HG03135 (cell line): ENCODE results near the gene MVP.
"Not testable (repeated sequence)": the region's sequence is repeated elsewhere in the genome, so short reads cannot be mapped to it uniquely, and the experiment has no call there.

Source experiments
- ATAC-seq: cut with Tn5 transposase; IDR thresholded peaks from one replicate; pipeline ENCODE4 v1.9.1; 2021; ENCODE audit warnings: mild to moderate bottlenecking, moderate library complexity; ENCODE audit not compliant: unreplicated experiment

The MVP gene

DNA sequence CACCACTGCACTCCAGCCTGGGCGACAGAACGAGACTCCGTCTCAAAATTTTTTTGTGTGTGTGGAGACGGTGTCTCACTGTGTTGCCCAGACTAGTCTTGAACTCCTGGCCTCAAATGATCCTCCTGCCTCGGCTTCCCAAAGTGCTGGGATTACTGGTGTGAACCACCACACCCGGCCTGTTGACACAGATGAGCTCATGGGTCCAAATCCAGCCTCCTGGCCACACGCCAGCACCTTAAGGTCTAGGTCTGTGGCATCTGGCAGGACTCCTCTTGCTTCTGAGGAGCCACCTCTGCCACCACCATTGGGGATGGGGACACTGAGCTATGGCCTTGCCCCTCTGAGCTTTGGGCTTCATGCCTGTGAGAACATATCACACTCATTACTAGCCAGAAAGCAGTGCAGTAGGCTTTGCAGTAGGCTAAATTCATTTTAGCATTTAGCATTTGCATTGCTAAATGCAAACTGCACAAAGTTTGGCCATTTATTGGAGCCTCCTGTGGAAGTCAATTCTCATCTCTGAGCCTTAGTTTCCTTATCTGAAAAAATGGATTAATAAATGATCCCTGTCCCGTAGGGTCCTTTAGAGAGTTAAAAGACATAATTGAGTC lies 48.2 kb downstream of the MVP start:
- ATAC-seq, result no peak

- not testable (repeated sequence) for ATAC-seq
Measured at GRCh38 chr16:29869067-29869466, 48.8 kb downstream of the MVP start.

DNA sequence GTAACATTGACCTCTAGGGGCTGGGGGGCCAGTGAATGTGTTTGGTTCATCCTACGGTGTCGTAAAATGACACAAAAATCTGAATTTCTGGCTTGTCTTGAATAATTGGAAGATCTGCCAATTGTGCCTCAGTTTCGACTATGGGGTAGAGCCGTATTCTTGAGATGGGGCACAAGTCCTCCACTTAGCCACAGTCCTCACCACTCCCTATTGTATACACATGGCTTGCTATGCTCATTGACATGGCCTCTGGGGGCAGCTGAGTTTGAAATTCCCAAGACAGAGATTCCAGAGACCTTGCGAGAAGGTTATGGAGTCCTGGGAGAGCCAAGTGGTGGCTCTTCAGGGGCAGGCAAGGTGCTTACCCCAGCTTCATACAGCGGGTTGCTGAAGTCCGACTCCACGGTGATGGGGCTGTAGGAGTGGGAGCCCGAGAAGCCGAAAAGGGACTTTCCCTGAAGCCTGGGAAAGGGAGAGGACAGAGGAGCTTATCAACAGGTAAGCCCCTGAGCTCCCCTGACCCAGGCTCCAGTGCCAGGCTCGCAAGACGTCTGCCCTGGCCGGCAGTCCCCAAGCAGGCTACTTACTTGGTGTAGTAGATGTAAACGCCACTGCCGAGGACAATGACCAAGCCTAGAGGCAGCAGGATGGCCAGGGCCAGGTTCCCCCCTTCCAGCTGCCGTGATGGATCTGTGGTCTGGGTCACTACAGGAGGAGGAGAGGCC lies 51.7 kb downstream of the MVP start:
- ATAC-seq, result no peak

DNA sequence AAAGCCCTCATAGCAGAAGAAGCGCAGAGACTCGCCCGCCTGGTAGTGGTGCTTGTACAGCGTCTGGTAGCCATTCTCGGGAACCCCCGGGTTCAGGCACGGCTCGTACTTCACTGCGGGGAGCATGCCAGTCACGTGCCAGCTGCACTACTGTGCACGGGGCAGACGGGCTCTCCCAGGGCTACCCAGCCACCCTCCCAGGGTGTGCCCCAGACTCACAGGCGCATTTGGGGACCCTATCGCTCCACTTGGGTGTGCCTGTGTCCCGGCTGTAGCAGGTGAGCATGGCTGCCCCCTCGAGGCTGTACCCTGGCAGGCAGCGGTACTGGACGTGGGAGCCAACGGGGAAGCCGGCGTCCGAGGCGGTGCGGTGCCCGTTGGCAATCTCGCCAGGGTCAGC lies 53.1 kb downstream of the MVP start:
- ATAC-seq, result no peak

GRCh38 chr16:29875206-29875605 lies 54.9 kb downstream of the MVP start:
- no peak for ATAC-seq

DNA sequence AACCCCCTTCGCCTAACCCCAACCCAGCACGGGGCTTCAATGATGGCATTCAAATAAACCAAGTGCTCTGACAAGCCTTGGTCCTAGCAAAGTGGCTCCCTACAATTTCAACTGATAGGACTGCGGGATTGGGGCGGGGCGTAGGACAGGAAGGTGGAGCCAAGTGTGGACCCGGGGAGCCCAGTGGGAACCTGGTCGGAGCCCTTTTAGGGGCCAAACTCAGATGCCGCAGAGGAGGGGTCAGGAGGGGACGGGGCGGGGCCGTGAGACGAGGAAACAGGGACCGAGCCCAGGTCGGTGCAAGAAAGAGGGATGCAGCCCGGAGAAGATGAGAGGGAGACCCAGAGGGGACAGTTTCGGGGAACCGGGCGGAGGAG lies 55.9 kb downstream of the MVP start:
- ATAC-seq, result no peak

DNA sequence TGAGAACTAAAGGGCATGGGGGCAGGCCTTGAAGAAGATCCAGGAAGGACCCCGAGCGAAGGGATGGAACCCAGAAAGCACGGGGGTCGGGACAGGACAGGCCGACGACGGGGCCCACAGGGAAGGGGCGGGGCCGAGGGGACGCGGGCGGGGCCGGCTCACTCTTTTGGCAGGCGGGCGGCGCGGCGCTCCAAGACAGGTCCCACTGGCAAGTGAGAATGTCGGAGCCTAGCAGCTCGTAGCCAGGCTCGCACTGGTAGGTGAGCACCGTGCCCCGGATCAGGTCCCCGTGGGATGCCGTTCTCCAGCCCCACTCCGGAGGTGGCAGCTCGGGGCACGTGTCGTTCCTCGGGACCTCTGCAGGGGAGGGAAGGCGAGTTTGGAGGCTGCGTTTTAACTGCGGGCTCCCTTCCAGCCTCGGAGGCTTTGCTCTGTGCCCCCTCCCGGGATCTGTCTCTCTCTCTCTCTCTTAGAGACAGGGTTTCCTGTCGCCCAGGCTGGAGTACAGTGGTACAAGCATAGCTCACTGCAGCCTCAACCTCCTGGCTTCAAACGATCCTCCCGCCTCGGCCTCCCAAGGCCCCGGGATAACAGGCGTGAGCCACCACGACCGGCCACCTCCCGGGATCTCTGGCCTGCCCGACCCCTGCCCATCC lies 56.5 kb downstream of the MVP start:
- no peak for ATAC-seq

DNA sequence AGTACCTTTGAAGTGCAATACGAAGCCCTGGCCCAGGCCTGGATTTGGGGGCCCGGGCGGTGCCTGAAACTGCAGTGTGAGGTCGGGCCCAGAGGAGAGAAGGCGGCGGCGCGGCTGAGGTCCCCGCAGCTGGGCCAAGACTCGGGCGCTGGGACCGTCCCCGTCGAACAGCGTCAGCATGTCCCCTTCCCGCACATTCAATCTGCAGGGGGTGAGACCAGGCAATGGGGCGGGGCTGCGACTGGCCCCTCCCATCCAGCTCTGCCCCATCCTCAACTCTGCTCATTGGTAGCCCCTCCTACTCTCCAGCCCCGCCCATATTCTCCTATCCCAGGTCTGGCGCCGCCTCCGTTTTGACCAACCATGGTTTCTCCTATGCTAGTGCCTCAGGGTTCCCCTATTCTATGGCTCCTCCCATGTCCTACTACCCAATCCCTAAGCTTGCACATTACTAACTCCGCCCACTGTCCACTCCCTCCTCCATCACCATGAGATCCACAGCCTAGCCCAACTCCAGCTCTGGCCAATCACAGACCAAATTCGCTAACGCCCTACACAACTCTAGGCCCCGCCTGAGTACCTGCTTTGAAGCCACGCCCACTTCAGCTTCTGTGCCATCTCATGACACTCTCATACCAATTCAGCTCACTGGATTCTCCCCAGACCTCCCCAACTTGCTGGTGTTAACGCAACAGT lies 57.2 kb downstream of the MVP start:
- no peak for ATAC-seq

DNA sequence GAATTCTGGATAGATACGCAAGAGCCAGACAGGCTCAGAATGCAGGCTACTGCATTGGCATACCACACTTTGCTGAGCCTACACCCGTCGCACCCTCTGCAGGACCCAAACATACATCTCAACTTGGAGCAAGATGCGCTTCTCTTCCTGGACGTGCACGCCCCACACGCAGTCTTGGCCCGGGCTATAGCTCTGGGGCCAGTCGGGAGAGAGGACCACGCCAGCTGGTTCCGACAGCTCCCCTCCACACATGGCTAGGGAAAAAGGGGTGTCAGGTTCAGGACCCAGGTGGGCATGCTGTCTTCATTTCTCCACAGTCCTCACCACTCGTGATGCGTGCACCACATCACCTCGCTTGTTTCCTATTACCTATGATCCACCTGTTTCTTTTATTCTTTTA lies 57.9 kb downstream of the MVP start:
- no peak for ATAC-seq

DNA sequence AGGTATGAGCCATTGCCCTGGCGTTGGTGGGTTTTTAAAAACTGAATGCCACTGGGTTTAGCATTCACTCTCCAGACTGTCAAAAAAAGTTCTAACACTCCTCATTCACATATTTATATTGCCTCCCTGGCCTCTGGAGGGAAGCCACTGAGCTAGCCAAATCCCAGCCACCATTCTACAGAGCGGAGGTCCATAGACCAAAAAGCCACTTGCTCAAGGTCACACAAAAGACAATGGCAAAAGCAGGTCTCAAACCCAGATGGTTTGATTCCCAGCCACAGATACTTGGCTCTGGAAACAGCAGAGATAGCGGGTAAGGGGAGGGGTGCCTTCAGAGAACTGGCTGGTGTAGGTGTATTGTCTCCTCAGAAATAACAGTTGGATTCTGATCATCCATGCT lies 60.8 kb downstream of the MVP start:
- ATAC-seq, result no peak

- no peak for ATAC-seq
Measured at GRCh38 chr16:29883987-29884386, 63.7 kb downstream of the MVP start.

- not testable (repeated sequence) for ATAC-seq
Measured at GRCh38 chr16:29889372-29889771, 69.1 kb downstream of the MVP start.

GRCh38 chr16:29891525-29892457 lies 71.5 kb downstream of the MVP start:
- ATAC-seq, result no peak

DNA sequence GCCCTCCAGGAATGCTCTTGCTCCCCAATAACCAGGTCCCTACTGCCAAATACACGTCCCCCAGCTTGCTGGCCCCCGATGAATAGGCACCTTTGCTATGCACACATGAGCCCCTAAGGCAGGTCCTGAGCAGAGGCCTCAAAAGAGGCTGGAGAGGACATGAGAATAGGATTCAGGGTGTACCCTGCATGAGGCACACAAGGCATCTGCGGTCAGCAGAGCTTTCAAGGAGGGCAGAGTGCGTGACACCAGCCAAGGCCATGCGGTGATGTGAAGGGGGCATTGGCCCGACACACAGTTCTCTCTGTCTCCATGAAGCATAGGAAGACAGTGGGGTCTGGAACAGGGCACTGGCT lies 72.2 kb downstream of the MVP start:
- ATAC-seq, result no peak

- ATAC-seq, result no peak
Measured at GRCh38 chr16:29893553-29893952, 73.3 kb downstream of the MVP start.

DNA sequence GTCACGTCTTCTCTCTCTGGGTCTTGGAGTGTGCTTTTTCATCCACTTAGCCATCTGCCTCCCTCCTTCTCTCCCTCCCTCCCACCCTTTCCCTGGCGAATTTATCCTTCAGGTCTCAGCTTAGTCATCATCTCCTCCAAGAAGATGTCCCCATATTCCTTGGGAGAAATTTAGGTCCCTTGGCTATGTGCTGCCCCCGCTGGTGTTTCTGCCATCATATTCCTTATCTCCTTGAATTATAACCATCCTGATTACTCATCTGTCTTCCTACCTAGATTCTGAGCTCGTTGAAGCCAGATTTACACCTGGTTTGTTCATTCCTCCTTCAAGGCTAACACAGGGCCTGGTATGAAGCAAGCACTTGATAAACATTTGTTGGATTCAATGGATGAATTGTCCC lies 74.1 kb downstream of the MVP start:
- ATAC-seq, result no peak

DNA sequence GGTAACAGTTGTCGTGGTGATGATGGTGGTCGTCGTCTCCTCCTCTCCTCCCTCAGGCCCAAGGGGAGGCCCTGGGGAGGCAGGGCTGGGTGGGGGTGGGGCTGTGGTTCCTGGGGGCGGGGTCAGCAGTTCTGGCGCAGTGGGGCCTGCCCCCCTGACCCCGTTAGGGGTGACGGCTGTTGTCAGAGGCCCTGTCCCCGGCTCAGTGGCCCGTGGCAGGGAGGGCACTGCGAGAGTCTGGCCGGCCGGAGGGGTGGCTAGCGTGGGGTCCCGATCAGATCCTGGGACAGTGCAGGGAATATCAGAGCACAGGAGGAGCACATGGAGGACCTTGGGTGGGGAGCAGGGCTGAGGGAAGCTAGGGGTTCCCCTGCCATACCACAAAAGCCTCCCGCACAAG lies 76.6 kb downstream of the MVP start:
- no peak for ATAC-seq

- ATAC-seq, result no peak
Measured at GRCh38 chr16:29897333-29897732, 77.1 kb downstream of the MVP start.
